ENCODE data around the gene STK16.

Gene STK16

GRCh38 chr2:219290381-219291171, 45.3 kb downstream of the STK16 start:
- DNase-seq (ENCODE audit: low read depth), result no peak
- H3K4me3 ChIP-seq (replicated peaks; ENCODE audit: low read depth, low read length), result no peak overlapping the region
- no peak for TF ChIP-seq CTCF (IDR thresholded peaks at IDR 0.05; ENCODE audit: low read length, missing control alignments)

GRCh38 chr2:219291394-219291793, 46.1 kb downstream of the STK16 start:
- no peak for DNase-seq (ENCODE audit: low read depth)
- no peak for TF ChIP-seq CTCF (IDR thresholded peaks at IDR 0.05; ENCODE audit: low read length, missing control alignments)
- H3K4me3 ChIP-seq (replicated peaks; ENCODE audit: low read depth, low read length), result no peak overlapping the region

GRCh38 chr2:219291910-219292490, 46.7 kb downstream of the STK16 start:
- DNase-seq (ENCODE audit: low read depth), result no peak
- no peak overlapping the region for H3K4me3 ChIP-seq (replicated peaks; ENCODE audit: low read depth, low read length)
- TF ChIP-seq CTCF (IDR thresholded peaks at IDR 0.05; ENCODE audit: low read length, missing control alignments), result no peak

GRCh38 chr2:219292616-219293015, 47.3 kb downstream of the STK16 start:
- H3K4me3 ChIP-seq (replicated peaks; ENCODE audit: low read depth, low read length), result no peak overlapping the region
- no peak for TF ChIP-seq CTCF (IDR thresholded peaks at IDR 0.05; ENCODE audit: low read length, missing control alignments)
- DNase-seq (ENCODE audit: low read depth), result no peak

- DNase-seq (ENCODE audit: low read depth), result no peak
- H3K4me3 ChIP-seq (replicated peaks; ENCODE audit: low read depth, low read length), result no peak overlapping the region
- TF ChIP-seq CTCF (IDR thresholded peaks at IDR 0.05; ENCODE audit: low read length, missing control alignments), result no peak
Observed at GRCh38 chr2:219293736-219294231, 48.5 kb downstream of the STK16 start.

- DNase-seq (ENCODE audit: low read depth), result peak; percentile 82
- peak; percentile 66 for TF ChIP-seq CTCF (IDR thresholded peaks at IDR 0.05; ENCODE audit: low read length, missing control alignments)
- peak overlapping the region; percentile 47 for H3K4me3 ChIP-seq (replicated peaks; ENCODE audit: low read depth, low read length)
Observed at GRCh38 chr2:219294356-219295351, 49.4 kb downstream of the STK16 start.

All from fibroblast of pulmonary artery (primary cell).